GM20431 (cell line): Measurements from ENCODE around the gene MACROD2.

Experiments
- in situ Hi-C: fragments of 300-500 bp; cut with MseI, MboI; formaldehyde crosslinking; loops from one replicate; pipeline ENCODE4 v1.15.0; 2020; ENCODE audit warnings: low sequenced_read_pairs; ENCODE audit not compliant: unreplicated experiment

MACROD2 gene

GRCh38 chr20:14666696-14667095, 671.4 kb downstream of the MACROD2 start:
- in situ Hi-C loops, result no loop called here

- in situ Hi-C loops, result no loop called here
Measured at GRCh38 chr20:14667226-14667625, 671.9 kb downstream of the MACROD2 start.

GRCh38 chr20:14672066-14672465, 676.8 kb downstream of the MACROD2 start:
- in situ Hi-C loops, result no loop called here

- in situ Hi-C loops, result no loop called here
Measured at GRCh38 chr20:14673164-14673563, 677.8 kb downstream of the MACROD2 start.

DNA sequence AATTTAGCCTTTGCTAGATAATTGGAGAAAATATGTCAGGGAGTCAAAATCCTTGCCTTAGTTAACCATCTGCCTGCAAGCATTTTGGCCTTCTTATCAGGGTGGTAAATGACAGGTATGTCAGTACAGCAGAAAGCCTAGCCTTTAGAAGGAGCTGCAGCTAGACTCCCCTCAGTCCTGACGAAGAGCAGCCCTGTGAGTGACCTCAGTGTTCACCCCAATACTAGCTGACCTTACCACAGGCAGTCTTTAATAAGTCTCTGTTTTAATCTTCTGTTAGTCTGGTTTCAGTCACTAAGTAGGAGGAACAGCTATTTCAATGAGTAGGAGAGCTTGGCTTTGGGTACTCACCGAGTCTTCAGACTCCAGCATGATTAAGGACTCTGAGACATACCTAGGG, 682.1 kb downstream of the MACROD2 start:
- in situ Hi-C loops, result no loop called here

DNA sequence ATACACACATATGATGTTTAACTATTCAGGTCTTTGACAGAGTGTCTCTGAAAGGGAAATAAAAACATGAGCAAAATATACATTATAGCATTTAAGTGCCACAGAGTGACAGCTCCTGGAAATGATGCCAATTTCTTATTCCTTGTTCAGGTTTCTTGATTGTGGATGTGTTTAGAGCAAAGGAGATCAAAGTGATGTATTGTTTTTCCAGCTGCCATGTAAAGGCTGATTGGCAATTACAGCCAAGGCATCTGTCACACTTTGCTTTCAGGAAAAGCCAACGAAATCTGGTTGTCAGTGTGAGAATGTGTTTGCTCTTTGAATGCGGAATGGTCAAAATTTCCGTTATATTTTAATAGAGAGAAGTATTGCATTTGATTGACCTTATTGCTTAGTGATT, 689.9 kb downstream of the MACROD2 start:
- in situ Hi-C loops, result no loop called here

GRCh38 chr20:14687313-14687712, 692.0 kb downstream of the MACROD2 start:
- in situ Hi-C loops, result no loop called here

- in situ Hi-C loops, result no loop called here
Measured at GRCh38 chr20:14688005-14688404, 692.7 kb downstream of the MACROD2 start.

DNA sequence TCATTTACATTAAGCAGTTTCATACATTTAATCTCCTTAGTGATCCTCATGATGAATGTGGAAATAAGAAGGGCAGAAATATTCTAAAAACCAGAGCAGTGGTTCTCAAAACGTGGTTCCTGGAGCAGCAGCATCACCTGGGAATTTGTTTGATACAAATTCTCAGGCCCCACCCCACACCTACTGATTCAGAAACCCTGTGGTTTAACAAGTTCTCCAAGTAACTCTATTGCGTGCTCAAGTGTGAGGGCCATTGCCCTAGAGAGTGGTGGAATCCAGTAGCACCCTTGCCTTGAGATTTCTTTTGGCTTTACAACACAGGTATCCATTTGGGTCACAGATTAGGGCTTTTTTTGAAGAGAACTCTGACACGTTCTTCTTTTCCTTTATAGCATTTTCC, 696.7 kb downstream of the MACROD2 start:
- in situ Hi-C loops, result no loop called here

DNA sequence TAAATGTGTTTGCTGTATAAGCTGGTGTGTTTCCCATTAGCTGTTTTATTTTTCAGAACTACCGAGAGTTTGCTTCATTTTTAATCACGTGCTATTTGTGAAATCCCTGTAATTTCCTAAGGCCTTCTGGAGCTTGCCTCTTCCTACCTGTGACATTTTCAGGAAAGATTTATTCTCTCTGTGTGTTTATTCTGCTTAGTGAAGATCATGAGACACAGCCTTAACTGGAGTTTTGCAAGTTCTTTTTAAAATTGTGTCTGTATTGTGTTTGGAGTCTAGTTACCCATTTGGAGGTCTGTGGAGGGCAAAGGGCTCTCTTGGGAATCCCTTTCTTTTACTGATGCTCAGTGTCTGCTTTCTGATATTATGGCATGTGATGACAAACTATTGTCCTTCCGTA, 701.2 kb downstream of the MACROD2 start:
- in situ Hi-C loops, result no loop called here

DNA sequence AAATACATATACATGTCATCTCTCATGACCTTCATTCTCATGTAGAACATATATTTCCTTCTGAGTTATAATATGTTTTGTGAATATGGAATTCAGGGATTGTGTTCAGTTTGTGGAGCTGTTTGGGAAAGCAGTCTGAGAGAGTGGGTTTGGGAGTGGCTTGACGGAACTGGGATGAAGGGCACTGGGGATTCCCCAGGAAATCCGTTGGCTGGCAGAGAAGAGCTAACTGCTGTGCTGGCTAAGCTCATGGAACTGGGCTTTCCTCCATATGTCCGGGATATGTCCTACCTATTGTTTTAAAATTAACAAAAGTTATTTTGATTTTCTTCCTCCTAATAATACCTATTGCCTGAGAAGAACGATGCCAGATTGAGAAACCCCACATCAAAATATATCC, 701.6 kb downstream of the MACROD2 start:
- in situ Hi-C loops, result no loop called here

DNA sequence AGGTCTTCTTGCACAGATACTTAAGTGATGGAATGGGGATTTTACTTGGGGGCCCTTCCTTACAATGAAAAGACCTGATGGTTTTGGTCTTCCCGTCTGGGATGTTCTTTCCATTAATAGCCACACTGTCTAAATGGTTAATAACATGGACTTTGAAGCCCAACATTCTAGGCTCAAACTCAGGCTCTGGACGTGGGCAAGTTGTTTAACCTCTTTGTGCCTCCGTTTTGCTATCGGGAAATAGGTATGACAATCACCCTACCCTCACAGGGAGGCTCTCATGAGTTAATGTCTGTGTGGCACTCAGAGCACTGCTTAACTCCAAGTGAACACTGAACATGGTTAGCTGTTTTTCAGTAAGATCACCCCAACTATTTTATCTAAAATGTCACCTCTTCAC, 702.8 kb downstream of the MACROD2 start:
- in situ Hi-C loops, result no loop called here

DNA sequence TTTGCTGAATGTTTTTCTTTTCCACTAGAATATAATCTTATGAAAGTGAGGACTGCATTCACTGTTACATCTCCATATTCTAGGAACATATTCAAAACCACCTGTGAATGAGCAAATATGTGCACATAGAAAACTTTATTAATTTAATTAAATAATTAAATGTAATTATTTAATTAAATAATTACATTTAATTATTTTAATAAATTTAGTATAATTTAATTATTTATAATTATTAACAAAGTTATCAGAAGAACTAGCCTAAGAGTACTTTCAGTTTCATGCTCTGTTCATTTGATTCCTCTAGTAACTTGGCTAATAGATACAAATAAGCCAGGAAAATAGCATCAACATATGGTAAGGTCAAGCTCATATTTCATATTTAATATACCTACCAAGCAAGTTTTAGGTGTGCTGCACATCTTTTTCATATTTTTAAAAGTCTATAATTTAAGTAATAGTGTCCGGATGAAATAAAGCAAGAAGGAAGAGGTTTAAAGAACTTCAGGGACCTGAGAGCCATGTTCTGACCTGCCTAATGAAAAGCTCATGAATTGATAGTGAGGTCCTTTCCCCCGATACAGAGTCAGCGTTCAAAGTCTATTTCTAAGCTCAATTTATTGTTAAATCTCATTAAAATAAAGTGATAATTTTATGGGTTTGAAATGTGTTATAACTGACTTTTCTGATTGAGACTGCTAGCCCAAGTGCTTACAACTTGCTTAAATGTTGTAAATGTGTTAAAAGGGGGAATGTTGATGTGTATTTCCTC, 703.5 kb downstream of the MACROD2 start:
- in situ Hi-C loops, result no loop called here

- in situ Hi-C loops, result no loop called here
Measured at GRCh38 chr20:14700639-14700960, 705.3 kb downstream of the MACROD2 start.

GRCh38 chr20:14701326-14701725, 706.0 kb downstream of the MACROD2 start:
- in situ Hi-C loops, result no loop called here

DNA sequence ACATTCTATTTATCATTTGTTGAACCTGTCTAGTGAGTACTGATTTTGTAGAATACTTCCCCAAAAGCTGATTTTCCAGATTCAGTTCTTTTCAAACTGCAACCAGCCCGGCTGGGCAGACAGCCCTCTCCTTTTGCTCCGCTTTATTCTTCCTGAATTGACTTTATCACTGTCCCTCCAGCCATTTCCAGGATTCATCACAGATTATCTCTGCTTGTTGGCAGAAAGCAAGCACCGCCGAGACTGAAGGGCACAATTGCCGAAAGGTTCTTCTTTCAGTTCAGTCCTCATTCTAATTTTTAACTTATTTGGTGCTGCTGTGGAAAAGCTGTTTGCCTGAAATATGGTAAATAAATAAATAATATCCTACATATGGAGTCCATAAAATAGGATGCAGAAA, 711.2 kb downstream of the MACROD2 start:
- in situ Hi-C loops, result no loop called here

DNA sequence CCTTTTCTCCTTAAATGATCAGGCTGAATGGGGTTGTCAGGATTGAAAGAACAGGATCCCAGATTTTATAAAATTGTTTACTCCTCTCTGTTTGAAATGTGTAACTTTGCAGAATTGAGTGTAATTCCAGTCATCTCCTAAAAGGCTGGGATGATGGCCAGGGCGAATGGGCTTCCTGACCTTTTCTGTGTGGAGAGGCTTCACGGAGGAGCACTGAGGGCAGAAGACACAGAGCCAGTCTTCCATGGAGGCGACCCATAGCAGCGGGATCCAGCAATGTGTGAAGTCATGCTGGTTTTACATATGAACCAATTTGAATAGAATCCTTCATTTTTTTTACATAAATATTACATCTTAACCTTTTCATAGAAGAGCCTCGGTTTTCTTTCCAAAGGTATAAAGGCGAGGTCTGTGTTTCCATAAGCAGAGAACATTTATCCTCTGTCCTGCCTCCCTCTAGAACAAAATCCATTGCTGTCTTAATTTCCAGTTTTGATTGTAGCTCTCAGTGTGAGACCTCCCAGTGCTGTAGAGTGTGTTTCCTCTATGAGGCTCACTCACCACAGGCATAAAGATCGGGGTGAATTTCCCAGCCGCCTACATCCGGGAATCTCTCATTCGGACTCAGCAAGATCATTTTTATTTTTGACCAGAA, 711.8 kb downstream of the MACROD2 start:
- in situ Hi-C loops, result no loop called here

DNA sequence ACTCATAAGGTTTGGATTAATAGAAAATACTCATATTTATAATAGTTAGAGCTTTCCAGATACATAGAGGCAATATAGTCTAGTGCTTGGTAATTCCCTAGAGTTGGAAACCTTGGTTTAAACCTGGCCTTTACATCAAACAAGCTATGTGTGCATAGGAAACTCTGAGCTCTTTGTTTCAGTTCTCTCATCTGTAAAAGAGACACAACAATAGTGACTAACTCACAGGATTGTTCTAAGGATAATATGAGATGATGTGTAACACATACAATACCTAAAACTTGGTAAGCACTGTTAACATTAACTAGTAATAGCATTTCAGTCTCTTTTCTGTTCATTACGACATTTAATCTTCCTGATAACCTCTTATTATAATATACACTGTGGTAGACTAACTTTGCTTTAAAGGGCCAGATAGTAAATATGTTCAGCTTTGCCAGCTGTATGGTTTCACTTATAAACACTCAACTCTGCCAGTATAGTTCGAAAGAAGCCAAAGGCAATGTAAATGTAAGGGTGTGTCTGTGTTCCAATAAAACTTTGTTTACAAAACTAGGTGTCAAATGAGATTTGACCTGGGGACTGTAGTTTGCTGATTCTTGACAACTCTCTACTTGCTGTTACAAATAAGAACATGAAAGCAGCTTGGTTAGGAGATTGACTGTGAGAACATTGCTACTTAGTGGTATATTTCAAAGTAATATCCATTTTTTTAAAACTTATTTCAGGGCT, 712.7 kb downstream of the MACROD2 start:
- in situ Hi-C loops, result no loop called here

- in situ Hi-C loops, result no loop called here
Measured at GRCh38 chr20:14709439-14709838, 714.1 kb downstream of the MACROD2 start.

DNA sequence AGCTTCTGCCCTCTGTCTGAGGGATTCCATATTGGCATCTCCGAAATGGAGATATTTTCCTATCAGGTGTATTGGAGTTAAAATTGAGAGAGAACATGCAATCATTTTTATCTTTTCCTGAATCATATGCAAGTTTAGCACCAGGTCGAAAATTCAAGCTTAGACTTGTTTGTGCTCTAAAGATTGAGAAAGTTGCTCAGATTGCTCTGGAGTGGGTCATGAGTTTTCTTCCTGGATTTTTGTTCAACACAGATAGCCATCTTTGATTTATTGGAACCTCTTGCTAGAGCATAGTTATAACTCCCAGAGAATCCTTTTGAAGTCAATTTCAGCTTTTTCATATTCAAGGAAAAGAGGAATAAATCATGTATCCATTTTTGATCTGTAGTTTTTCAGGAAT, 715.6 kb downstream of the MACROD2 start:
- in situ Hi-C loops, result no loop called here

- in situ Hi-C loops, result no loop called here
Measured at GRCh38 chr20:14711652-14712051, 716.3 kb downstream of the MACROD2 start.
